Measurements from ENCODE around the gene ILK. TPM values are rescaled to one million over a fixed set of nuclear protein-coding genes. Genes with fewer than 3 reads are reported as not detected.

Gene ILK
- total RNA-seq, 2 donors from 2014 or later, result 70.2 to 70.6 TPM

GRCh38 chr11:6615046-6615445, 11.5 kb downstream of the ILK start:
- Mint-ChIP-seq H3K4me3 (no peak overlapping the region), H3K36me3 (ENCODE audit: low read depth) (peaks cover 9% of the 10 kb centered on the region), H3K4me1 (peaks cover 29% of the 10 kb centered on the region), H3K27me3 (no peaks in the 10 kb centered on the region), H3K27ac (no peak overlapping the region)
- DNase-seq (no peak), ATAC-seq (no peak)
- H3K9me3 ChIP-seq (ENCODE audit: control insufficient read depth, low read length, poor library complexity, severe bottlenecking), result no peaks in the 10 kb centered on the region

- no peak for ATAC-seq
- Mint-ChIP-seq H3K4me1 (peaks cover 24% of the 10 kb centered on the region), H3K36me3 (ENCODE audit: low read depth) (peaks cover 9% of the 10 kb centered on the region), H3K27me3 (no peaks in the 10 kb centered on the region), H3K4me3 (no peak overlapping the region), H3K27ac (peak overlapping the region; percentile 9)
- H3K9me3 ChIP-seq (ENCODE audit: control insufficient read depth, low read length, poor library complexity, severe bottlenecking), result no peaks in the 10 kb centered on the region
- no peak for DNase-seq
These were observed 12.5 kb downstream of the ILK start for GRCh38 chr11:6615882-6616585.

- H3K27me3 Mint-ChIP-seq, result no peaks in the 10 kb centered on the region
- DNase-seq, result no peak
- peaks cover 19% of the 10 kb centered on the region for H3K4me1 Mint-ChIP-seq
- peak overlapping the region; percentile 9 for H3K27ac Mint-ChIP-seq
- ATAC-seq, result no peak
- no peaks in the 10 kb centered on the region for H3K9me3 ChIP-seq (ENCODE audit: control insufficient read depth, low read length, poor library complexity, severe bottlenecking)
- H3K4me3 Mint-ChIP-seq, result no peak overlapping the region
- peaks cover 9% of the 10 kb centered on the region for H3K36me3 Mint-ChIP-seq (ENCODE audit: low read depth)
These were observed 13.1 kb downstream of the ILK start for GRCh38 chr11:6616596-6617250.

- DNase-seq (no peak), ATAC-seq (no peak)
- Mint-ChIP-seq H3K4me1 (peaks cover 19% of the 10 kb centered on the region), H3K36me3 (ENCODE audit: low read depth) (peaks cover 9% of the 10 kb centered on the region), H3K4me3 (no peak overlapping the region), H3K27me3 (no peaks in the 10 kb centered on the region), H3K27ac (peak overlapping the region; percentile 9)
- H3K9me3 ChIP-seq (ENCODE audit: control insufficient read depth, low read length, poor library complexity, severe bottlenecking), result no peaks in the 10 kb centered on the region
These were observed 13.8 kb downstream of the ILK start for GRCh38 chr11:6617315-6617781.

GRCh38 chr11:6618117-6619003, 14.8 kb downstream of the ILK start:
- peaks cover 19% of the 10 kb centered on the region for H3K4me1 Mint-ChIP-seq
- no peaks in the 10 kb centered on the region for H3K27me3 Mint-ChIP-seq
- ATAC-seq (peak; percentile 53), DNase-seq (peak; percentile 25 to 58 (median 39))
- H3K27ac Mint-ChIP-seq, result no peak overlapping the region
- H3K9me3 ChIP-seq (ENCODE audit: control insufficient read depth, low read length, poor library complexity, severe bottlenecking), result no peaks in the 10 kb centered on the region
- H3K36me3 Mint-ChIP-seq (ENCODE audit: low read depth), result peaks cover 9% of the 10 kb centered on the region
- no peak overlapping the region for H3K4me3 Mint-ChIP-seq

GRCh38 chr11:6619004-6619745, 15.6 kb downstream of the ILK start, which contains the start of gene TPP1:
Gene TPP1 (minus strand): TSS chr11:6619422. CDS start chr11:6619400, 22 bp downstream.
- no peaks in the 10 kb centered on the region for H3K9me3 ChIP-seq (ENCODE audit: control insufficient read depth, low read length, poor library complexity, severe bottlenecking)
- no peaks in the 10 kb centered on the region for H3K27me3 Mint-ChIP-seq
- ATAC-seq (peak; percentile 97), DNase-seq (peak; percentile 74 to 86 (median 81))
- H3K27ac Mint-ChIP-seq, result no peak within 1 kb of the TSS
- peaks cover 19% of the 10 kb centered on the region for H3K4me1 Mint-ChIP-seq
- peaks cover 9% of the 10 kb centered on the region for H3K36me3 Mint-ChIP-seq (ENCODE audit: low read depth)
- H3K4me3 Mint-ChIP-seq, result no peak within 1 kb of the TSS

GRCh38 chr11:6620636-6621035, 17.1 kb downstream of the ILK start:
- H3K9me3 ChIP-seq (ENCODE audit: control insufficient read depth, low read length, poor library complexity, severe bottlenecking), result no peaks in the 10 kb centered on the region
- H3K4me1 Mint-ChIP-seq, result peaks cover 10% of the 10 kb centered on the region
- H3K36me3 Mint-ChIP-seq (ENCODE audit: low read depth), result peaks cover 4% of the 10 kb centered on the region
- DNase-seq, result no peak
- H3K4me3 Mint-ChIP-seq, result no peak overlapping the region
- no peak for ATAC-seq
- H3K27ac Mint-ChIP-seq, result no peak overlapping the region
- no peaks in the 10 kb centered on the region for H3K27me3 Mint-ChIP-seq

- no peak overlapping the region for H3K27ac Mint-ChIP-seq
- H3K9me3 ChIP-seq (ENCODE audit: control insufficient read depth, low read length, poor library complexity, severe bottlenecking), result no peaks in the 10 kb centered on the region
- DNase-seq, result no peak
- H3K4me3 Mint-ChIP-seq, result no peak overlapping the region
- no peak for ATAC-seq
- peaks cover 6% of the 10 kb centered on the region for H3K4me1 Mint-ChIP-seq
- H3K36me3 Mint-ChIP-seq (ENCODE audit: low read depth), result no peaks in the 10 kb centered on the region
- no peaks in the 10 kb centered on the region for H3K27me3 Mint-ChIP-seq
These were observed 18.2 kb downstream of the ILK start for GRCh38 chr11:6621711-6622211.

GRCh38 chr11:6622261-6623171, 18.9 kb downstream of the ILK start:
- Mint-ChIP-seq H3K36me3 (ENCODE audit: low read depth) (peaks cover under 1% of the 10 kb centered on the region), H3K27me3 (no peaks in the 10 kb centered on the region), H3K27ac (no peak overlapping the region), H3K4me1 (peaks cover 5% of the 10 kb centered on the region), H3K4me3 (no peak overlapping the region)
- ATAC-seq (no peak), DNase-seq (no peak)
- H3K9me3 ChIP-seq (ENCODE audit: control insufficient read depth, low read length, poor library complexity, severe bottlenecking), result no peaks in the 10 kb centered on the region

GRCh38 chr11:6623391-6624363, 20.1 kb downstream of the ILK start:
- ATAC-seq (no peak), DNase-seq (no peak)
- Mint-ChIP-seq H3K27me3 (no peaks in the 10 kb centered on the region), H3K4me3 (no peak overlapping the region), H3K36me3 (ENCODE audit: low read depth) (peaks cover 4% of the 10 kb centered on the region), H3K4me1 (peaks cover 13% of the 10 kb centered on the region), H3K27ac (peak overlapping the region; percentile 62)
- no peaks in the 10 kb centered on the region for H3K9me3 ChIP-seq (ENCODE audit: control insufficient read depth, low read length, poor library complexity, severe bottlenecking)
